HUES6 (cell line): Measurements from ENCODE around the gene NTN1.
A peak's percentile ranks its signal among the peaks of the same experiment; 100 is the strongest.
"Not testable (repeated sequence)": the region's sequence is repeated elsewhere in the genome, so short reads cannot be mapped to it uniquely, and the experiment has no call there.

ENCODE experiments used
- H3K27ac ChIP-seq: 2 replicates; pipeline ENCODE4 v1.7.0; 2013; ENCODE audit warnings: low read depth, mild to moderate bottlenecking, low read length, inconsistent platforms
- H3K27me3 ChIP-seq: 2 replicates; pipeline ENCODE4 v1.6.1; 2013; ENCODE audit warnings: low read length; ENCODE audit not compliant: control insufficient read depth, insufficient read depth
- H3K36me3 ChIP-seq: 2 replicates; pipeline ENCODE4 v1.6.1; 2013; ENCODE audit warnings: low read length; ENCODE audit not compliant: control insufficient read depth, insufficient read depth
- H3K4me1 ChIP-seq: 2 replicates; pipeline ENCODE4 v1.6.1; 2013; ENCODE audit warnings: low read length; ENCODE audit not compliant: control insufficient read depth, insufficient read depth
- H3K4me3 ChIP-seq: 2 replicates; pipeline ENCODE4 v1.5.1; 2013; ENCODE audit warnings: low read depth, low read length
- H3K9ac ChIP-seq: one replicate; pipeline ENCODE4 v1.6.1; 2013; ENCODE audit warnings: mild to moderate bottlenecking, low read length
- H3K9me3 ChIP-seq: 2 replicates; pipeline ENCODE4 v1.6.1; 2013; ENCODE audit warnings: low read depth, low read length; ENCODE audit not compliant: control insufficient read depth, insufficient read depth

The NTN1 gene

GRCh38 chr17:9256751-9257629 lies 235.7 kb downstream of the NTN1 start:
- no peaks in the 10 kb centered on the region for H3K36me3 ChIP-seq
- no peaks in the 10 kb centered on the region for H3K9me3 ChIP-seq
- peaks cover 19% of the 10 kb centered on the region for H3K4me1 ChIP-seq
- H3K4me3 ChIP-seq: no peak overlapping the region
- no peak overlapping the region for H3K27ac ChIP-seq
- no peak overlapping the region for H3K9ac ChIP-seq
- no peaks in the 10 kb centered on the region for H3K27me3 ChIP-seq

DNA sequence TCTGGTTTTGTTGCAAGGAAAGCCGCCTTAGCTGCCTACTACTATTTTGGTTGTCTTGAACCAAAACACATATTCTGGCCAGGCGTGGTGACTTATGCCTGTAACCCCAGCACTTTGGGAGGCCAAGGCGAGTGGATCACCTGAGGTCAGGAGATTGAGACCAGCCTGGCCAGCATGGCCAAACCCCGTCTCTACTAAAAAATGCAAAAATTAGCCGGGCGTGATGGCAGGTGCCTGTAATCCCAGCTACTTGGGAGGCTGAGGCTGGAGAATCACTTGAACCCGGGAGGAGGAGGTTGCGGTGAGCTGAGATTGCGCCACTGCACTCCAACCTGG lies 236.3 kb downstream of the NTN1 start:
- H3K4me1 ChIP-seq: peaks cover 19% of the 10 kb centered on the region
- H3K9ac ChIP-seq, H3K27ac ChIP-seq, H3K4me3 ChIP-seq, H3K36me3 ChIP-seq, H3K9me3 ChIP-seq, H3K27me3 ChIP-seq: not testable (repeated sequence)

DNA sequence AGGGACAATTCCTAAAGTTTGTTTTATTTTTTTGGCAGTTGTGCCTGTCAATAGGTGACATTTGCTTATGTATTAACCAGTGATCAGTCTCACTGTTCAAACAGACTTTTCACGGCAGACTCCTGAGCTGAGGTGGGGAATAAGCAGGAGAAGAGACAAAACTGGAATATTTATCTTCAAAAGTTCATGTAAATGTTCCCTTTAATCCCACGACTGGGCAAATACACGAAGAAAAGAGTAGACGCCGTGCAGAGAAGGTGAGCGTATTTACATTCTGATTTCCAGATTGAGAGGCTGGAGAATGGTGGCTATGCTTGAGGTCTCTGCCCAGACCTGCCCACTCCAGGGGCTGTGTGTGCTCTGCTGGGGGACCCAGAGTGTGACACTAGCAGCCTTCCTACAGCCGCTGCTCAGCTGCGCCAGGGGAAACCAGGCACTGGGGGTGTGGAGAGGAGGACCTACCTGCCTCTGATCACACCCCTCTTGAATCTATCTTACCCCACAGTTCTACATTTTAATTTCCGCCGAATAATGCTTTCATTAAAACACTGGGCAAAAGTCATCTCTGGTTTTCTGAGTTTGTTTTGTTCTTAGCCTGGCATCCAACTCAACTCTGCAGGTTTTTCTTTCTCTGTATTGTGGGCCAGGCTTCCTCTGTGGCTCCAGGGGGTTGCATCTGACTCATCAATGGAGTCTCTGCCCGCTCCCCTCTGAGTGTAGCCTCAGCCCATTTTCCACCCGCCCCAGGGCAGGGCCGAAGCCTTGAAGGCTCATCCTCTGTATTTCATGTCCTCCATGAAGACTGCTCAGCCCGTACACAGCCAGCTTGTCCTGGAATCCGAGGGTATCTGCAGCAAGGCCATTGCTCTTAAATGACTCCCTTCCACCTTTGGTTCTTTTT lies 237.1 kb downstream of the NTN1 start:
- Histone ChIP-seq H3K27me3 (no peaks in the 10 kb centered on the region), H3K4me3 (no peak overlapping the region), H3K27ac (peak overlapping the region; percentile 52; the same call in 1 of the 2 replicates), H3K9me3 (no peaks in the 10 kb centered on the region), H3K9ac (no peak overlapping the region), H3K36me3 (no peaks in the 10 kb centered on the region), H3K4me1 (peaks cover 19% of the 10 kb centered on the region)

- Histone ChIP-seq H3K27me3 (no peaks in the 10 kb centered on the region), H3K9ac (no peak overlapping the region), H3K9me3 (no peaks in the 10 kb centered on the region), H3K36me3 (no peaks in the 10 kb centered on the region), H3K4me3 (no peak overlapping the region), H3K27ac (no peak overlapping the region), H3K4me1 (peaks cover 19% of the 10 kb centered on the region)
Observed at GRCh38 chr17:9259419-9259818, 238.1 kb downstream of the NTN1 start.

GRCh38 chr17:9261081-9262012 lies 240.0 kb downstream of the NTN1 start:
- Histone ChIP-seq H3K4me3 (no peak overlapping the region), H3K27ac (no peak overlapping the region), H3K4me1 (peaks cover 19% of the 10 kb centered on the region), H3K36me3 (no peaks in the 10 kb centered on the region), H3K9ac (no peak overlapping the region), H3K27me3 (no peaks in the 10 kb centered on the region), H3K9me3 (no peaks in the 10 kb centered on the region)

GRCh38 chr17:9266031-9266680 lies 244.8 kb downstream of the NTN1 start:
- Histone ChIP-seq H3K9ac (no peak overlapping the region), H3K4me3 (no peak overlapping the region), H3K9me3 (no peaks in the 10 kb centered on the region), H3K27me3 (no peaks in the 10 kb centered on the region), H3K4me1 (no peaks in the 10 kb centered on the region), H3K27ac (no peak overlapping the region), H3K36me3 (no peaks in the 10 kb centered on the region)

- H3K9me3 ChIP-seq: no peaks in the 10 kb centered on the region
- H3K4me1 ChIP-seq: no peaks in the 10 kb centered on the region
- no peak overlapping the region for H3K4me3 ChIP-seq
- no peaks in the 10 kb centered on the region for H3K36me3 ChIP-seq
- no peak overlapping the region for H3K9ac ChIP-seq
- H3K27me3 ChIP-seq: no peaks in the 10 kb centered on the region
- no peak overlapping the region for H3K27ac ChIP-seq
Observed at GRCh38 chr17:9266697-9267117, 245.4 kb downstream of the NTN1 start.

GRCh38 chr17:9268546-9268945 lies 247.2 kb downstream of the NTN1 start:
- Histone ChIP-seq H3K27ac (no peak overlapping the region), H3K9ac (no peak overlapping the region), H3K27me3 (no peaks in the 10 kb centered on the region), H3K4me3 (no peak overlapping the region), H3K9me3 (no peaks in the 10 kb centered on the region), H3K4me1 (peaks cover 3% of the 10 kb centered on the region; the same call in 1 of the 2 replicates), H3K36me3 (no peaks in the 10 kb centered on the region)

DNA sequence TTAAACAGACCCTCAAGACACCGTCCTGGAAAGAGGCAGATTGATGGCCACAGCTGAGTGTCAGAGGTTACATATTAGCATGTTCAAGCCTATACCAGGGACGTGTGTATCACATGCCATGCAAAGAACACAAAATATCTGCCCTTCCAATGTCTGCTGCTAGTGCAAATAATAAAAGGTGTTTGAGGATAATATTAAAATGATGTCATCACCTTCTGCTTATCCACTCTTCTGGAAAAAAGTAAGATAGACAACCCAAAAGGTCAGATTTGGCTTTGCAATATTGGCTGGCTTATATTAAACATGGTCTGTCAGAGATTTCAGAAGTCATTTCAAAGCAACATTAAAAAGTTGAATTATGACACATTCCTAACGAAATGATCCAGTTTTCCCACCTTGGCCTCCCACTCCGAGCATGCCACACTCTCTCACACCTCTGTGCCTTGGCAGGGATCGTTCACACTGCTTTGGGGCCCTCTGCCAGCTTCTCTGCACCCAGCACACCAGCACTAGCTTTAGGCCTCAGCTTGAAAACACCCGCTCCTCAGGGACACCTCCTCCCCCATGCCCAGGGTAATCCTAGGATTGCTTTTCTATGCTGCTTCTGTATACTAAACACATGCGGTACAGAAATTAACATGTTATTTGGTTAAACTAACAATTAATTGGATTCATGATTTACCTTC lies 248.2 kb downstream of the NTN1 start:
- Histone ChIP-seq H3K9me3 (no peaks in the 10 kb centered on the region), H3K27ac (no peak overlapping the region), H3K9ac (no peak overlapping the region), H3K27me3 (no peaks in the 10 kb centered on the region), H3K4me1 (peaks cover 3% of the 10 kb centered on the region; the same call in 1 of the 2 replicates), H3K4me3 (no peak overlapping the region), H3K36me3 (no peaks in the 10 kb centered on the region)

- no peaks in the 10 kb centered on the region for H3K27me3 ChIP-seq
- peaks cover 3% of the 10 kb centered on the region; the same call in 1 of the 2 replicates for H3K4me1 ChIP-seq
- H3K36me3 ChIP-seq: no peaks in the 10 kb centered on the region
- no peak overlapping the region for H3K4me3 ChIP-seq
- H3K9me3 ChIP-seq: no peaks in the 10 kb centered on the region
- no peak overlapping the region for H3K27ac ChIP-seq
- no peak overlapping the region for H3K9ac ChIP-seq
Observed at GRCh38 chr17:9270921-9271320, 249.6 kb downstream of the NTN1 start.
